ENCODE data around the gene PANK4. TPM values are rescaled to one million over a fixed set of nuclear protein-coding genes. Genes with fewer than 3 reads are reported as not detected.

PANK4 gene
- total RNA-seq, 2 experiments from 2014 or later: 66.6 to 76.6 TPM

DNA sequence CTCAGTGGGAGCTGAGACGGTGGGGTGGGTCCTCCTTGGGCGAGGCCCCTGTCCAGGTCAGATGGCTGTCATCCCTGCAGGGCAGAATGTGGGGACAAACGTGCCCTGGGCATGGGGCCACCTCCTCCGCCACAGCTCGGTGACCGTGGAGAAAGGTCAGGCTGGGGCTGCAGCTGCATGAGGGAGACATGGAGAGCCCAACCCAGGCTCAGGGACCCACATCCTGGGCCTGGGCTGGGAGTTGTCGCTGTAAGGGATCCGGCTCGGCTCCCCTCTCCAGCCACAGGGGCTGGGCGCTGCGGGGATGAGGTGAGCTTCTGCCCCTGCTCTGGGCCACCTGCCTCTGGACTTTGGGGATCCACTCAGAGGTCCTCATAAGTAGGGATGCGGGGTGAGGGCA, 50.8 kb downstream of the PANK4 start:
- Mint-ChIP-seq H3K4me3 (no peak overlapping the region), H3K4me1 (no peaks in the 10 kb centered on the region), H3K9me3 (no peaks in the 10 kb centered on the region), H3K27me3 (no peaks in the 10 kb centered on the region), H3K36me3 (ENCODE audit: low read depth) (no peaks in the 10 kb centered on the region), H3K27ac (no peak overlapping the region)
- DNase-seq: no peak
- ChIA-PET CTCF (no interaction called here), POLR2A (no interaction called here)

DNA sequence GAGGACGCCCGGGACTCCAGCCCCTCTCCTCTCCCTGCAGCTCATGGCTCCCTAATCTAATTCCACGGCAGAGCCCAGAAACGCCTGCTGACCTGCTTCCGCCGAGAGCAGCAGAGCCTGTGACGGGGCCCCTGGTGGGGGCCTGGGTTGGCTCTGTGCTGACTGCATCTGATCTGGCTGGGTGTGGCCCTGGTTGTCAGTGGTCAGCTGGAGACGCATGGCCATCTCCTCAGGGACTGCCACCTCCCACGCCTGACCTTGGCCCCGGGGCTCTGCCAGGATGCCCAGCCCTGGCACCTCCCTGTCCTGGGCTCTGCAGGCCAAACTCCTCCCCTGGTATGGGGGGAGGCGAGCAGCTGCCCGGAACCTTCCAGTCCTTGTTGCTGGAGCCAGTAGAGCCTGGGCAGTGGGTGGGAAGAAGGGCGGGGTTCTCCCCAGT, 51.4 kb downstream of the PANK4 start:
- CTCF ChIA-PET: no interaction called here
- DNase-seq: no peak
- H3K27ac Mint-ChIP-seq: no peak overlapping the region
- H3K27me3 Mint-ChIP-seq: no peaks in the 10 kb centered on the region
- no peaks in the 10 kb centered on the region for H3K36me3 Mint-ChIP-seq (ENCODE audit: low read depth)
- no peaks in the 10 kb centered on the region for H3K4me1 Mint-ChIP-seq
- POLR2A ChIA-PET: no interaction called here
- H3K9me3 Mint-ChIP-seq: no peaks in the 10 kb centered on the region
- no peak overlapping the region for H3K4me3 Mint-ChIP-seq

DNA sequence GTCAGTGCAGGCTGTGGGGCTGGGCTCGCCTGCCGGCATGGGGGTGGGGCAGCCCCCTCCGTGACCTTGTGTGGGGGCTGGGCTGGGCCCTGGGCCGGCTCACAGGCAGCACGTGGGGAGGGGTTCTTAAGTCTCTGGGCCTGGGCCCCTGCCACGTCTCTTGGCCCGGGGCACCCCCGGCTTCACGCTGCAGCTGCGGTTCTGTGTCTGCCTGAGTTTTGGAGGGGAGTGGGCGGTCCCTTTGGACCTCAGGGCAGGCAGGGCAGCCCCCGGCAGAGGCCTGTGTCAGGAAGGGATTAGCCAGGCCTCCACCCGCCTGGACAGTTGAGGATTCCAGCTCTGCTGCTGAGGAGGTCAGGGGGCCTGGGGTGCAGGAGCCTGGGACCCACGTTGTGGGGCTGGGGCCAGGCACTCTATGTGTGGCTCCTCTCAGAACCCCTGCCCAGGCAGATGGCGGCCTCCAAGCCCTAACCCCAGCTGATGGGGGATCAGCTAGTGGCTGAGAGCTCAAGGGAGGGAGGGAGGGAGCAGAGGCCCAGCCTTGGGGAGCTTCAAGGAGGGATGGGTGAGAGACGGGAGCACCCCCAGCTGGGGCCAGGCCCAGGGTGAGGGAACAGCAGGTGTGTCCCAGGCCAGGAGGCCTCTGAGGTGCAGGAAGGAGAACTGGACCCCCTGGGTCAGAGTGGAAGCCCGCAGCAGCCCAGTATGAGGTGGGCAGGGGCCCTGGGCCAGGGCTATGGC, 52.1 kb downstream of the PANK4 start:
- no peaks in the 10 kb centered on the region for H3K9me3 Mint-ChIP-seq
- H3K4me1 Mint-ChIP-seq: no peaks in the 10 kb centered on the region
- no peak for DNase-seq
- H3K27ac Mint-ChIP-seq: no peak overlapping the region
- POLR2A ChIA-PET: no interaction called here
- H3K36me3 Mint-ChIP-seq (ENCODE audit: low read depth): no peaks in the 10 kb centered on the region
- no peak overlapping the region for H3K4me3 Mint-ChIP-seq
- CTCF ChIA-PET: no interaction called here
- H3K27me3 Mint-ChIP-seq: no peaks in the 10 kb centered on the region

DNA sequence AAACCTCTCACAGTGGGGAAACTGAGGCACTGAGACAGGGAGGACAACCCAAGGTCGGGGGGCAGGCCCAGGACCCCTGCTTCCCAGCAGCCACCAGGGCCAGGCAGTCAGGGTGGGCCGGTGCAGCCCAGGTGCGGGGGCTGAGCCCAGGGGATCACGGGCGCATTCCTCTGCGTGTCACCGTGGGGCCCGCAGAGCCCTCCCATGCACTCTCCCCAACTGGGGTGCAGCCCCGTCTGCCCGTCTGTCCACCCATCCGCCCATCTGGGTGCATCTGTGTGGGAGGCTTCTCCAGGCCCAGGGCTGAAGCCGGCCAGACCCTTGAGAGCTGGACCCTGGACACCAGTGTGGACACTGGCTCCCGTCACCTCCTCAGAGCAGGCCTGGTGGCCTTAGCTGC, 53.2 kb downstream of the PANK4 start:
- no peak for DNase-seq
- H3K4me1 Mint-ChIP-seq: no peaks in the 10 kb centered on the region
- POLR2A ChIA-PET: no interaction called here
- no peaks in the 10 kb centered on the region for H3K36me3 Mint-ChIP-seq (ENCODE audit: low read depth)
- no peak overlapping the region for H3K27ac Mint-ChIP-seq
- no peaks in the 10 kb centered on the region for H3K27me3 Mint-ChIP-seq
- no peak overlapping the region for H3K4me3 Mint-ChIP-seq
- H3K9me3 Mint-ChIP-seq: no peaks in the 10 kb centered on the region
- CTCF ChIA-PET: no interaction called here

- CTCF ChIA-PET: no interaction called here
- no peaks in the 10 kb centered on the region for H3K9me3 Mint-ChIP-seq
- no peaks in the 10 kb centered on the region for H3K4me1 Mint-ChIP-seq
- no peak overlapping the region for H3K27ac Mint-ChIP-seq
- POLR2A ChIA-PET: no interaction called here
- no peaks in the 10 kb centered on the region for H3K27me3 Mint-ChIP-seq
- no peak overlapping the region for H3K4me3 Mint-ChIP-seq
- H3K36me3 Mint-ChIP-seq (ENCODE audit: low read depth): no peaks in the 10 kb centered on the region
- no peak for DNase-seq
Observed at GRCh38 chr1:2472561-2473177, 53.7 kb downstream of the PANK4 start.

DNA sequence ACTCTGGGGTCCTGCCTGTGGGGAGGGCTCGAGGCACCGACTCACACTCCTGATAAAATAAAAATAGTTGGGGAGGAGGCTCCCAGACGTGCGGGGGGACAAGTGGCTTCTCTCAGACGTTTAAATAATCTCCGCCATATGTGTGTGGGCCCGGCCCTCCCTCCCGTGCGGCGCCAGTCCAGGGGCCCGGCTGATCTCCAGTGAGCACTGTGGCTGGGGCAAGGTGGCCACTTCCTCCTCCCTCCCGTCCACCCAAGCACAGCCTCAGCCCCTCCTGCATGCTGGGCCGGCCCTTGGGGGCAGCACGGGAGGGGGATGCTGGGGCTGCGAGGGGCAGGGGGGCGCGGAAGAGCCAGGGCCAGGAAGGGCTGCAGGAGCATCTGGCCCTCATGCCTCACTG, 54.3 kb downstream of the PANK4 start:
- no peak overlapping the region for H3K4me3 Mint-ChIP-seq
- H3K9me3 Mint-ChIP-seq: no peaks in the 10 kb centered on the region
- H3K27ac Mint-ChIP-seq: no peak overlapping the region
- H3K4me1 Mint-ChIP-seq: no peaks in the 10 kb centered on the region
- ChIA-PET POLR2A (no interaction called here), CTCF (no interaction called here)
- no peaks in the 10 kb centered on the region for H3K36me3 Mint-ChIP-seq (ENCODE audit: low read depth)
- H3K27me3 Mint-ChIP-seq: no peaks in the 10 kb centered on the region
- no peak for DNase-seq

- CTCF ChIA-PET: no interaction called here
- no peaks in the 10 kb centered on the region for H3K9me3 Mint-ChIP-seq
- DNase-seq: no peak
- no peaks in the 10 kb centered on the region for H3K27me3 Mint-ChIP-seq
- no peak overlapping the region for H3K27ac Mint-ChIP-seq
- no peak overlapping the region for H3K4me3 Mint-ChIP-seq
- POLR2A ChIA-PET: no interaction called here
- no peaks in the 10 kb centered on the region for H3K4me1 Mint-ChIP-seq
- H3K36me3 Mint-ChIP-seq (ENCODE audit: low read depth): no peaks in the 10 kb centered on the region
Observed at GRCh38 chr1:2471587-2472001, 54.8 kb downstream of the PANK4 start.

- CTCF ChIA-PET: interaction anchor here (1.1 kb wide), 1 partner anchor 10 kb away, joined by 3 read pairs; no protein-coding TSS in a partner anchor
- H3K36me3 Mint-ChIP-seq (ENCODE audit: low read depth): no peaks in the 10 kb centered on the region
- no peaks in the 10 kb centered on the region for H3K4me1 Mint-ChIP-seq
Observed at GRCh38 chr1:2471159-2471471, 55.3 kb downstream of the PANK4 start.

DNA sequence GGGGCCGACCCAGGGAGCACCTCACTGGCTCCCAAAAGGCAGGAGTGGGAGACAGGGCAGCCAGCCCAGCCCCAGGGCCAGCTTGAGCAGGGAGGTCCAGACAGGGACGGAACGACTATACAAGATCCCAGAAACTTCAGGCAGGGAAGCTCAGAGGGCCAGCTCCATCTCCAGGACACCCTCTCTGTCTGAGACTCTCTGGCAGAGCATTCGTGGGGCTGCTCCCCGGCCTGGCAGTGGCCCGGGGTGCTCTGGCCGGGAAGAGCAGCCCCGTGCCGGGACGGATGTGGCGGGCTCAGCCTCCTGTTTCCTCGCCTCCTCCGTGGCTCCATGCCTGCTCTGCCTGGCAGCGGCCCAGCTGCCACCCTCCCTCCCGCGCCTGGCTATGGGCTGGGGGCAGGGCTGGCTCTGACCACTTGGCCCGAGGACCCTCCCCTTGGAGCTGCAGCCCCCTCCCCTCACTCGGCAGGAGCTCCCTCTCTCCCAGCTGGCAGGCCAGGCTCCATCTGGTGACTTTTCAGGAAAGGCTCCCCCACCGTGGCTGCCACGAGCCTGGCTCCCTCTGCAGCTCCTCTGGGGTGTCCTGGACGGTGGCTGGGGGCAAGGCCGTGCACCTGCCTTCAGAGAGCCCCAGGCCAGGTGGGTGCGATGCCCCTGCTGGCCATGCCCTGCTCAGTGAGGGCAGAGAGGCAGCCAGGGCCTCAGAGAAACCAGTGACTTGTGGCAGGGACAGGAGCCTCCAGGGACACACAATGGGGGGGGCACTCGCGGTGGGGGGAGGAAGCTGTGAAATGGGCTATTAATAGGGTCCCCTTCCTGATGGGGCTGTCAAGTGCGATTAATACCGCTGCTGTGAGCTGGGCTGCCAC, 55.9 kb downstream of the PANK4 start:
- H3K4me1 Mint-ChIP-seq: no peaks in the 10 kb centered on the region
- no peak overlapping the region for H3K27ac Mint-ChIP-seq
- H3K4me3 Mint-ChIP-seq: no peak overlapping the region
- no peak for DNase-seq
- H3K9me3 Mint-ChIP-seq: no peaks in the 10 kb centered on the region
- no peaks in the 10 kb centered on the region for H3K27me3 Mint-ChIP-seq
- POLR2A ChIA-PET: no interaction called here
- CTCF ChIA-PET: interaction anchor here (1.1 kb wide), 1 partner anchor 9 kb away, joined by 3 read pairs; no protein-coding TSS in a partner anchor
- no peaks in the 10 kb centered on the region for H3K36me3 Mint-ChIP-seq (ENCODE audit: low read depth)

More at GRCh38 chr1:2471159-2471471, 55.3 kb downstream of the PANK4 start:
- no peak for DNase-seq
- H3K4me3 Mint-ChIP-seq: no peak overlapping the region
- POLR2A ChIA-PET: no interaction called here
- H3K27ac Mint-ChIP-seq: no peak overlapping the region
- H3K27me3 Mint-ChIP-seq: no peaks in the 10 kb centered on the region
- no peaks in the 10 kb centered on the region for H3K9me3 Mint-ChIP-seq

DNA sequence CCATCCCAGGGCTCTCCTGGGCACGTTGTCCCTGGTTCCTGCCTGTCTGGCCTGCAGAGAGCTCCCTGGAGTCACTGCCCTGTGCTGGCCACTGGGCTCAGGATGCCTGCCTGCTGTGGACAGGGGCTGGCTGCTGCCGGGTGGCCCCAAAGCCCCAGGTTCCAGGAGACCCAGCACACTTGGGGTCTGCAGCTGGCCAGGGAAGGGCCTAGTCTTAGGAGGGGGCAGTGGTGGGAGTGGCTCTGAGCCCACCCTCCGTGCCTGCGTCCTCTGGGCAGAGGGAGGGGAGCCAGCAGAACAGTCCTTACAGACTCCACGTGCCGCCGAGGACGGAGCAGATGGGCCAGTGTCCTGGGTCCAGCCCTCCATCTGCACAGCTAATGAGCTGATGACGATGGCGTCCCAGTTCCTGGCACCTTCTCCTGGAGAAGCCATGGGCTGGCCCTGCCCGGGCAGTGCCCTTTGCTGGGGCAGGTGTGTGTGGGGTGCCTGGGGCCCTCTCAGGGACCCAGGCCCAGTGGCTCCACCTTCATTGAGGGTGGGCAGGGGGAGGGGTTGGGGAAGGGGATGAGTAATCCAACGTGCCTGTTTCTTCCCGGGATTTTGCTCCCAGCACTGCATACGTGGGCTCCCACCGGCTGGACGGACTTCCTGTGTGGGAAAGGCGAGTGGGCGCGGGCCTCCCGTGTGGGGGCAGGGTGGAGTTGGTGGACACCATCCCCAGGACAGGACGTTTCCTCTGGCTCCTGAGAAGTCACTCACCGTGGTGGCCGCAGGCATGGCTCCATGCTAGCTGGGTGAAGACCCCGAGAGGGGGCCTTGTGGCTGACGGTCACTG, 57.1 kb downstream of the PANK4 start:
- no peak for DNase-seq
- Mint-ChIP-seq H3K27me3 (no peaks in the 10 kb centered on the region), H3K27ac (no peak overlapping the region), H3K36me3 (ENCODE audit: low read depth) (no peaks in the 10 kb centered on the region), H3K4me1 (no peaks in the 10 kb centered on the region), H3K4me3 (no peak overlapping the region), H3K9me3 (no peaks in the 10 kb centered on the region)
- CTCF ChIA-PET: no interaction called here
- POLR2A ChIA-PET: no interaction called here

DNA sequence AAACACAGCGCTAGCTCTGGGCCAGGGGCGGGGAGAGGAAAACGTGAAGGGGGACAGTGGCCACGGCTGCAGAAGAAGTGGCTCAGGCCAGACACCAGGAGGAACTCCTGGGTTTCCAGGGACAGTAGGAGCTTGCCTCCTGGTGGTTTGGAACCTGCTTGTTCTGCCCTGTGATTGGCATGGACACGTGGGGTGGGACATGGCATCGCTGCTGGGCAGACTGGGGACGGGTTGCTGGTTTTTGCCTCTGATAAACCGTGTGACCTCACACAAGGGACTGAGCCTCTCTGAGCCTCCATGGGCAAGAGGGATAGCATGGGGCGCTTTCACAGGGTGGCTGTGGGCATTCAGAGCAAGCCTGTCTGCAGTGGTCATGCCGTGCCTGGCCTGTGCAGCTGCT, 57.9 kb downstream of the PANK4 start:
- Mint-ChIP-seq H3K9me3 (no peaks in the 10 kb centered on the region), H3K4me1 (no peaks in the 10 kb centered on the region), H3K4me3 (no peak overlapping the region), H3K27ac (no peak overlapping the region), H3K36me3 (ENCODE audit: low read depth) (no peaks in the 10 kb centered on the region), H3K27me3 (no peaks in the 10 kb centered on the region)
- CTCF ChIA-PET: no interaction called here
- no peak for DNase-seq
- POLR2A ChIA-PET: no interaction called here

DNA sequence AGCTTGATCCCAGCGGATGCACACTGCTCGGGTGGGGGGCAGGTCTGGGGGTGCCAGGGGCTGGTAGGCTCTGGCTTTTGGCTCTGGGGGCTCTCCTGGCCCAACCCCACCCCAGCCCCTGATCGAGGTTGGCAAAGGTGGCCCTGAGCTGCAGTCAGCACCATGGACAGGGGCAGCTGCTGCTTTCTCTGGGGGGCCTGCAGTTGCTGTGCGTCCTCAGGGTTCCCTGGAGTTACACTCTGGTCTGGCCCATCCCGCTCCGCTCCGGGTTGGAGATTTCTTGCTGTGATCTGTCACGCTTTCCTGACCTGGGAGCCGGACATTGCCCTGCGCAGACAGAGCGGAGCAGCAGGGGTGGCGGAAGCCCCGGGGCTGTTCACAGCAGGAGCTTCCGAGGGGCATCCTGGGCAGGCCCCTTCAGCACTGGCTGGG, 58.3 kb downstream of the PANK4 start:
- H3K4me3 Mint-ChIP-seq: no peak overlapping the region
- H3K9me3 Mint-ChIP-seq: no peaks in the 10 kb centered on the region
- no peaks in the 10 kb centered on the region for H3K4me1 Mint-ChIP-seq
- ChIA-PET CTCF (interaction anchor here (0.6 kb wide), 1 partner anchor 113 kb away, joined by 3 read pairs; no protein-coding TSS in a partner anchor), POLR2A (no interaction called here)
- no peaks in the 10 kb centered on the region for H3K36me3 Mint-ChIP-seq (ENCODE audit: low read depth)
- no peaks in the 10 kb centered on the region for H3K27me3 Mint-ChIP-seq
- DNase-seq: peak; percentile 51
- no peak overlapping the region for H3K27ac Mint-ChIP-seq

All from activated CD4-positive, alpha-beta T cell treated with anti-CD3 and anti-CD28 coated beads, Interleukin-2, amount 10 ng/mL, durations not matched to agents 7 days and 5 days (primary cell).